Esophagus muscularis mucosa (tissue), 4 donors: ENCODE results near the gene ANK3.

Experiments used
- CTCF ChIP-seq, 3 experiments: fragments of 200-600 bp in 2 of 3; fragments of 450-650 bp in 1 of 3; sonication (generic) in 2 of 3; IDR thresholded peaks; one replicate each; pipeline ENCODE4 v1.5.1; 2017 to 2019; ENCODE audit warnings: antibody characterized with exemption in 3 of 3, mild to moderate bottlenecking in 2 of 3, moderate library complexity in 1 of 3
- EP300 ChIP-seq: sonication (generic); formaldehyde crosslinking; IDR thresholded peaks from one replicate; pipeline ENCODE4 v1.6.1; 2017; ENCODE audit warnings: antibody characterized with exemption
- POLR2A ChIP-seq: fragments of 450-650 bp; IDR thresholded peaks from one replicate; pipeline ENCODE4 v1.6.1; 2017; ENCODE audit warnings: antibody characterized with exemption, moderate library complexity, mild to moderate bottlenecking, low read depth

DNA sequence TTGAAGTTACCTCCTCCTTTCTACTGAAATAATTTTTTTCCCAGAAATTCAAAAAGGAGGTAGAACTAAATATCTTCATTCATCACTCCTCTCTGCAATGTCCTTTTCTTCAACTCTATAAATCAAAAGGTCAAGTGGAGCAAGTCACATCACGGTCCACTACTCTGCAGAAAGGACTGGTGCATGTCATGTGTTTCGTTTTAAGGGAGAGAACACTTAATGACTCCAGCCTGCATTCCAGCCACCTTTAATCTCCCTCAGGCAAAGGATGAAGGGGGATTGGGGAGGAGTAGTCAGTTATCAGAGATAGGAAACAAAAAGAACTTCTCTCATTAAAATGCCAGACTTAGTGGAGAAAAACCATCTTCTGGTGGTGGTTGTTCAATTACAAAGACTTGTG, 78.9 kb downstream of the ANK3 start:
- TF ChIP-seq EP300 (no peak), CTCF (IDR thresholded peaks at IDR 0.05) (no peak), POLR2A (no peak)
